ENCODE data around the gene MSI2.

Gene MSI2

DNA sequence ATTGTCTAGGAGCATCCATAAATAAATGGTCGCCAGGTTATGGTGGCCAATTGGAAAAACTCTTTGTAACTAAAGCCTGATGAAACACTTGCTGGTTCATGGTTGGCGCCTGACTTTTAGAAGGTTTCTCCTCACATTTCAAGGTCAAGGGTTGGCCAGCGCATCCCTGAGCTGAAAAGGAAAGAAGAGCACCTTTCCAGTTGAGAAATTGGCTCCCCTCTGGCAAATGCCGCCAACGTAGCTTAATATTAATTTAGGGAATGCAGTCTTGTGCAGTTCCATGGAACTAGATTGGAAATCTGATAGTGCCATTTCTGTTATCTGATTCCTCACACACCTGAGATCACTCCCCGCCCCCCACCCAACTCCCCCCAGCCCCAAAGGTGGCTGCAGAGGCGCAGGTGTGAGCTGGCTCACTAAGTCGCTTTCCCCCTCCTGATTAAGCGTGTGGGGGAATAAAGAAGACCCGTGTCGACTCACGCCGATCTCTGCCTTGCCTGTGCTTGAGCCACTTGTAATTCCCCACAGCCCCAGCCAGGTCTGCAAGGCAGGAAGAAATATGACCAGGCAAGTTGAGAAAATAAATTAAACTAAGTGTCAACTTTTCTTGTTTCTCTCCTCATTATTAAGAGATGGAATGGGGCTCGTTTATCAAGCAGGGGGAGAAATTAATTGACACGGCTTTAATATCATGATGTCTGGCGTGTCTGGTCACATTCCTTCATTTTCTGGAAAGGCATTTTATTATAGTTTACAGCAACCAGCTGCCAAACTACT lies 331.1 kb downstream of the MSI2 start:
- DNase-seq (ENCODE audit: low read depth in 4 of 4, low spot score in 1 of 4), result no peak

DNA sequence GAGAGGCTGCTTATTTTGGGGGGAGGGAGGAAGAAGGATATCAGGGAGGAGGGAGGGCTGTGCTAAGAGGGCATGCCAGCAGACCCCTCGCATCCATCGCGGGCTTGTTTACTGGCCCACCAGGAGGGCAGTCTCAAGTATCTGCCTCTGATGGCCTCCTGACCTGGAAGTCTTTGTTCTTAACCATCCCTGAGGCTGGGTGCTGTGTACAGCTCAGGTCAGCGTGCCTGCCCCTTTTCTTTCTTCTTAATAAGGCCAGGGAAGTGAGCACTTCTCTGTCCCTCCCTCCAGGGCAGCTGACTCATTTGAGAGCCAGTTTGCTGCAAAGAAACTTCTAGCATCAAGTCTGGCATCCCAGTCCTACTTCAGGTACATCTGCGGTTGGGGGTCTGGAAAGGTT lies 331.8 kb downstream of the MSI2 start:
- DNase-seq (ENCODE audit: low read depth in 4 of 4, low spot score in 1 of 4), result no peak

DNA sequence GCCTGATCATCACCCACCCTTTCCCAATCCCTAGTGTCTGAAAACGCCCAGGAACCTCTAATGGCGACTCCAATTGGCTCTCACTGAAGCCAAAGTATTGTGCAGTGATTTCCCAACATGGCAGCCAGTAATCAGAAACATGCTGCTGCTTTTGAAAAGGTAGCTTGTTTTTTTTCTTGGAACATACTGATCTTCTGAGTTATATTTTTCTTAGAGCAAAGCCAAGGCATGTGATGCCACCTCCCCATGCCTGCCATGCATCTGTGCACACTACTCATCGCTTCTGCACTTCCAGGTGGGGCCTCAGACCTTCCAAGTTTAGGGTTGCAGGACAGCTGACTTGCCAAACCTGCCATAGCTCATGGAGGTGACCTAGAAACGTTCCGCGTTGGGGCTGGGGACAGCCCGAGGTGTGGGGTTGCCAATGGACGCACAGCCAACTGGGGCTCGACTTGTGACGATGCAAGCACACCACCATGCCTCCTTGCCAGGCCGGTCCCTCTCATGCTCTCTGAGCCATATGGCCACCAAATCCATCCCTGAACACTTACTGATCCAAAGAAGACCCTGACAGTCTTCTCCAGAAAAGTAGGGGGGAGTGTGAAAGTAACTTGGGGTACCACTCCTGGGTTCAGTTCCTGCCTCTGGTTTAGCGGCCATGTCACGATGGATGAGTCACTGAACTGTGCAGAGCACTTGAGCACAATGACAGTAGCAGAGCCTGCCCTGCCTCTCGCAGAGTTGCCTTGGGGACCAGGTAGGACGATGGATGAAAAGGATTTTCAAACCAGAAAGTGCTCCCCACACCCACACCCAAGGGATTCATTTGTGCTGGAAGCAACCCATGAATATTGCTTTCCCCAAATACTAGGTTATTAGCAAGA lies 333.1 kb downstream of the MSI2 start:
- DNase-seq (ENCODE audit: low read depth in 4 of 4, low spot score in 1 of 4), result no peak

DNA sequence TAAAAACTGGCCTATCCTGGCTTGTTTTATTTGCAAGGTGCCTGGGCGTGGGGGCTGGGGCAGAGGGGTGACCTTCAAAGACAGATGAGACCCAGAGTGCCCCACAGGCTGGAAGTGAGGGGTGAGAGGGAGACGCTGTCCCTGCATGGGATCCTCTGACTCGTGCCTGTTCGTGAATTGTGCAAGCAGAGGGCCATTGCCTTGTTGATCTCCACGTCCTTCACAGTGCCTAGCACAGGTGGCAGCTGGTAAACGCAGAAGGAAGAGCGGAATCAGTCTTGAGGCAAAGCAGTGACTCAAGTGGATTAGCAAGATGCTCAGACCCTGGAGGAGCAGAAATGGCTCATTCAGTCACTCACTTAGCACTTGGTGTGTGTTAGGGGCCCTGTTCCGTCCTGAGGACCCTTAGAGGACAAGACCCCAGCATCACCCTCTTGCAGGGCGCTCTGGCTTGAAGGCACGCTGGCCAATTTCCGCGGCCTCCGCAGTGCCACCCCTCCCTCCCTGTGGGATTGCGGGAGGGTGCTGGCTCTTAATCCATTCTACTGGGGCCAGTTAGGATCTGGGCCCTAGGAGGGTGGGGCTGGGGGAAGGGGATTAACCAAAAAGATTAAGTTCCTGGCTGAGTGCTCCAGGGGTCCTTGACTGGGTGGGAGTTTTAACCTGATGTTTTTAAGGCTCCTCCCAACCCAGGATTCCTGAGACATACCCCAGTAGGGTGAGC lies 337.6 kb downstream of the MSI2 start:
- no peak for DNase-seq (ENCODE audit: low read depth in 4 of 4, low spot score in 1 of 4)

DNA sequence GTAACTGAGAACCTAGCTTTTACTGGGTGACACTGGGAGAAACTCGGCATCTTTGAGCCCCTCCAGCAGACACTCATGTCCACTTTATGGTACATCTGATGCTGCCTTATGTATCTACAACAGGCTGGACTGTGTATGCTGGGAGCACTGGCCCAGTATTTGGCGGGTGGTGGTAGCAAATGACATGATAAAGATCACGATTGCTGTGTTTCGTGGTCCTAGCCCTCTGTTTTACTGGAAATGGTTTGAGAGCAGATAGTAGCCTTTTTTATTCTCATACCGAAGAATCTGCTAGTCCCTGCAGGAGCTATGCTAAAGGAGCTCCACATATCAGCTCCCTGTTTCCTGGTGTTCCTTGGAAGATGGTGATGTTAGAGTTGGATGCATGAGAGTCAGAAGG lies 338.4 kb downstream of the MSI2 start:
- DNase-seq (ENCODE audit: low read depth in 4 of 4, low spot score in 1 of 4), result no peak

DNA sequence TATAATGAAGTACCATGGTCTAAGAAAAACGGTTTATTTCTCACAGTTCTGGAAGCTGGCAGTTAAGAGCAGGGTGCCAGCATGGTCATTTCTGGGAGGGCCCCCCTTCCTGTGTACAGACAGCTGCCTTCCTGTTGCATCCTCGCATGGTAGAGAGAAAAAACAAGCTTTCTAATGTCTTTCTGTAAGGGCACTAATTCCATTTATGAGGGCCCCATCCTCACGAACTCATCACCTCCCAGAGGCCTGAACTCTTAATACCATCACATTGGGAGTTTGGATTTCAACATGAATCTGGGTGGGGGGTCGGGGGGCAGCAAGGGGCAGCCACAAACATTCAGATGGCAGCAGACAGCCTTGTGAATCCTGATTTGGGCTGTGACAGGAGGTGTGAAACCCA lies 339.1 kb downstream of the MSI2 start:
- DNase-seq (ENCODE audit: low read depth in 4 of 4, low spot score in 1 of 4), result no peak

DNA sequence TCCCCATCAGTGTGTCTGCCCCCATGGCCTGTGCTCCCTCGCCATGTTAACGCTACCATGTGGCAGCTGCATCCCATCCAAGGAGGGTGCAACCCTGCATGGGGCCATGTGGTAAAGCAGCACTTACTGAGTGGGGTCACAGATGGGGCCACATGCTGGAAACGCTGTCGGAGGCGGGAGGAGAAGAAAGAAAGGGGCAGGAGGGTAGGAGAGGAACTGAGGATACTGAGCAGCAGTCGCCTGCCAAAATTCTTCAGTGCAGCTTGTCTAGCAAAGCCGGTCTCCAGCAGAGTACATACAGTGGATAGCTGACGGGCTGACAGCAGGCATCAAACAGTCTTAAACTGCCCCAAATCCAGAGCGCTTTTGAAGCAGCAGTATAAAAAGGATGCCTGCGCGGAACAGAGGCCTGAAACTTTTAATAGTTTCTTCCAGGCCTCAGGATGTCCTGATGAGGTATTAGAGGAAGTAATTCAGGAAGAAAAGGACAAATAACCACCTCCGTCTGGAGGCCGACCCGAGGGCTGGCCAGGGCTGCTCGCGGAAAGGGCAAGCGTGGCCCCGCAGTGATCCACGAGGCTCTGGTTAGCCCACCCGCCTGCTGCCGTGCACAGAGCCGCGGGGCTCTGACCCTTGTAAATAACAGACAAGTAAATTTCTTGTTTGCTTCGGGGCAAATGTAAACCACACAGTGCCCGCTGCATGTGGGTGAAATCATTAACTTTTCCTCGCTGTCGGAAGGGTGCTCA lies 339.8 kb downstream of the MSI2 start:
- DNase-seq (ENCODE audit: low read depth in 4 of 4, low spot score in 1 of 4), result no peak

DNA sequence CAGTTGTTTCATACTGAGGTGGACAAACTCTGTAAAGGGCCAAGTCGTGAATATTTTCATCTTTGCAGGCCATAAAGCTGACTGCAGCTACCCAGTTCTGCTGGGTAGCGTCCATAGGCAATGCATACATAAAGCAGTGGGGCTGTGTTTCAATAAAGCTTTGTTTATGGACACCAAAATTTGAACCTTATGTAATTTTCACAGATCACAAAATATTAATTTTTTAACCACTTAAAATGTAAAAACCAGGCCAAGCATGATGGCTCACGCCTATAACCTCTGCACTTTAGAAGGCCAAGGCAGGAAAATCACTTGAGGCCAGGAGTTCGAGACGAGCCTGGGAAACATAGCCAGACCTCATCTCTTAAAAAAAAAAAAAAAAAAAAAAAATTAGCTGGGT lies 340.8 kb downstream of the MSI2 start:
- DNase-seq (ENCODE audit: low read depth in 4 of 4, low spot score in 1 of 4), result no peak

DNA sequence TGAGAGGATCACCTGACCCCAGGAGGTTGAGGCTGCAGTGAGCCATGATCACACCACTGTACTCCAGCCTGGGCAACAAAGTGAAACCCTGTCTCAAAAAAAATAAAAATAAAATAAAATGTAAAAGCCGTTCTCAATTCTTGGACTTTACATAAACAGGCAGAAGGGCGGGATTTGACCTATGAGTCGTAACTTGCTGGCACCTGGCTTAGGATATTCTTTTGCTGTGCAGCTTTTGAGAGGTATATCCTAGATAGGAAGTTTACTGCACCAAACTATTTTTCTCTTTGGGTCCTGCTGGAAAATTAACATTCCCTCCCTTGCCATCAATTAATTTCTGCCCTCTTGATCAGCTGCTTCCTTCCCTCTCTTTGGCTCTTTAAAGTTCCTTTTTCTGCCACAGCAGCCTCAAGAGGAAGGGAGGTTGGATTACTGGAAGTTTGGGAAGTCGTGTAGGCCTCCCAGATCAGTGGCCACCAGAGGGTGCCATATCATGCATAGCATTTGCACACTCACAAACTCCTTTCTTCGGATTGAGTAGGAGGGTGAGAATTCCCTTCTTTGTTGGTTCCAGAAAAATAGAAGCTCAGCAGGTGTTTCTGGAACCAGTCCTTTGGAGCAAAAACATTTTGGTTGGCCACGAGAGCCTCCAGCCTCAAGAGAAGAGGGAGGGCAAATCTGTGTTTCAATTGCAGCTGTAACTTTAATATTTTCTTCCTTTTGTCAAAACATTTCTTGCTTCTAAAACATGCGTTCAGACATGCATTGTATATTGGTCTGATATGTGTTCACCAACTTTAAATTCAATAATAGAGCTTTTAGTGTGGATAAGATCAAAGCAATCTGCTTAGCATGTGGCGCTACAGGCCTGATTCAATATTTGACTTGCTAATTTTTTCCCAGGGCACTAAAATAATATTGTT lies 341.5 kb downstream of the MSI2 start:
- no peak for DNase-seq (ENCODE audit: low read depth in 4 of 4, low spot score in 1 of 4)

DNA sequence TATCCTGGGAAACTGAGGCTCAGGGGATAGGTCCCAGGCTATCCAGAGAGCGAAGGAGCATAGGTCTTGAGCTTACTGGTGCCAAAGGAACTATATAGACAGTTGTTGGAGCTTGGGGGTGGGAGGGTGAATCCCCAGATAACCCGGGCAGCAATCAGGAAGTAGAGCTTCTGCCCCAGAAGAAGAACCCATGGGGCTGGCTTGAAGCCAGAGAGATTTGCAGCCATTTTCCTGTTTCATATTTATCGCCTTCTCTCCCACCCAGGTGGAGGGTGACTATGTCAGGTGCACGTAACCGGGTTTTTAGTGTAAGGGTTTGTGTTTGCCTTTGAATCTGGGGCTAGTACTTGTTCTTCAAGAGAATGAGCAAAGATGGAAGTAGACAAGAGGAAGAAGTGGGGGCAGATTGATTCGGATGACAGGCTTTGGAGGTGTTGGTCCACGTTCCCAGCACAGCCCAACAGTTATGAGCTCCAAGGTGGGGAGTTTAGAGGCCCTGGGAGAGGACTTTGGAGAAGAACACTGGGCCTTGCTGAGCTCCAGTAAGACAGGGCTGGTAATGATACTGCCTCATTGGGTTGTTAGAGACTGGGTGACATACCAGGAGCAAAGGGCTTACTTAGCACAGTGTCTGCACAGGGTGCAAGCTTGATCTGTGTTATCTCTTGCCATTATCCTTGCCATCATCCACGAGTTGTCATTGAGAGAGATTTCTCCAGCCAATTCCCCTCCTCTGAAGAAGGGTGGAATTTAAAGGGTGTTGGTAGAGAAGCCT lies 343.1 kb downstream of the MSI2 start:
- DNase-seq (ENCODE audit: low read depth in 4 of 4, low spot score in 1 of 4), result no peak

DNA sequence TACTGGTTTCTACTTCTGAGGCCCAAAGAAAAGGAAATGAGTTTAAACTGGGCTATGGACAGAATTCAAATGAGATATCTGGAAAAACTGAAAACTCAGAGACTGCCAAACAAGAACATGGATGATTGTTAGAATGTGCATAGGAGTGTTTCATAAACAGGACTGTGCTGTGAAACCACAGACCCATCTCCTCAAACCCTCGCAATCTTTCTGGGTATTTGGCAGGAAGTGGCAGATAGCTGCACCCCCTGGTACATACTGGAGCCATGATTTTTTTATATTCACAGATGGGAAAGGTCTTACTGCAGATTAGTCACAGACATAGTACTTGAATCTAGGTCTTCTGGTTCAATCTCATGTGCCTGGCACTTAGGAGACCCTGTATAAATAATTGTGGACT lies 343.8 kb downstream of the MSI2 start:
- no peak for DNase-seq (ENCODE audit: low read depth in 4 of 4, low spot score in 1 of 4)

DNA sequence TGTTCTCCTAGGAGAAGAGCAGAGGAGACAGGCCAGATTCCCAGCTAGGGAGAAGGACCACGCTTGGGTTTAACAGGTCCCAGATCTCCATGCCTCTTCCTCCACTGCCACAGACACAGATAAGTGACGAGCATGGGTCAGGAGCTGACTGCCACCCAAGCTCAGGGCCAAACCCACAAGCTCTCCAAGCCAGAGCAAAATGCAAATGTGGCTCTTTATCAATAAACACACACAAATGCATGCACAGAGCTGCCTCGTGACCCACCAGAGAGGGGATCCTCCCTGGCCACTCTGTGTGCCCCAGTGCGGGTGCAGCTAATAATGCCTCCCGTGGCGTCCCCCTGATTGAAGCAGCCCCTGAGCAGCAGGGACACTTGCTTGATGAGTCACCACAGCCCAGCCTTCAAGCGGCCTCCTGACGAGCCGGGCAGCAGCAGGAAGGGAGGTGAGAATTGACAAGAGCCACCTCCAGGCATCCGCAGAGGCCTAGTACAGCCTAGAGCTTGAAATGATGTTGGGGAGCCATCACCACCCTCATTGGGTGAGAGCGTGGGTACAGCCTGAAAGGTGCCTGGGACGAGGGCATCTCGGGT lies 344.9 kb downstream of the MSI2 start:
- DNase-seq (ENCODE audit: low read depth in 4 of 4, low spot score in 1 of 4), result no peak

DNA sequence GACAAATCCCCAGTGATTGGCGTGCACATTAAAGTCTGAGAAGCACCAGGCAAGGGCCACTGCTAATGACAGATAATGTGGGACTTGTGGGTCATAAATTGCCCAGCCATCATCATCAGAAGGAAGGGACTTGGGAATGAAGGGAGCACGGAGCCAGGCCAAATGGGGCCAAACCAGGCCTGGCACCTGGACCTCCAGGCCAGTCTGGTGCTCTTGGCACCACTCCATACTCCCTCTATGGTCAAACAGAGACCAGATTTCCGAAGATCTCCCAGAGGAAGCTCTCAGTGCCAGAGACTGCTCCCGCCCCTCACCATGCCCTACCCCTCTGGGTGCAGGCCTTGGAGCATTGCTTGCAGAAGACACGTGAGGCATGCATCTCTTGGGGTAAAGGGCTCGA lies 346.6 kb downstream of the MSI2 start:
- no peak for DNase-seq (ENCODE audit: low read depth in 4 of 4, low spot score in 1 of 4)

DNA sequence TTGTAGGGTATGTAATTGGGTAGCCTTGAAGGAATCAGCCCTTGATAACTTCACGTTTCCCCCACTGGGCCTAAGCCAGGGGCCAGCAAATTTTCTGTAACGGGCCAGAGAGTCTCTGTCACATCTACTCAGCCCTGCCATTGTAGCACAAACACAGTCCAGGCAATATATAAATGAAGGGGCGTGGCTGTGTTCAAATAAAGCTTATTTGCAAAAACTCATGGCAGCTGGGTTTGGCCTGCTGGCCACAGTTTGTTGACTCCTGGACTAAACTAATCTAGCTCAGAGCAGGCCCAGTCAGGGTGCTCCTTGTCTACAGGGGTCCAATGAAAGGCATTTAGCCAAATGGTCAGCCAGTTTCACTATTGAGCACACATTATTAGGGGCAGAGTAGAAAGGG lies 347.2 kb downstream of the MSI2 start:
- no peak for DNase-seq (ENCODE audit: low read depth in 4 of 4, low spot score in 1 of 4)

DNA sequence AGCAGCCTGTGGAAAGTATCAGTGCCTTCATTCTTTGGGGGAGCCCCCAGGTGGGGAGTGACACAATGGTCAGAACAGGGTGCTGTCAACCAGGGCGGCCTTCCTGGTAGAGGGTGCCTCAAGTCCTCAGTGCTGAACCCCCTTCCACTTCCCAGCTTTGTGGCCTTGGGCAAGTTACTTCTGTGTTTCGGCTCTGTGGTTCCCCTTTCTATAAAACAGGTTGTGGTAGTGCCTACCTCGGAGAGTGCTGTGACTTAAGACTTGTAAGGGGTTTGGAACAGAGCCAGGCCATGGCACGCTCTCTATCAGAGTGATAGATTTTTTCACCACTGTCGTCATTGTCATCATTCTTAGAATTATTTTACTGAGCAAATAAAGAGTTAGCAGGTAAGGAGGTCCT lies 347.7 kb downstream of the MSI2 start:
- DNase-seq (ENCODE audit: low read depth in 4 of 4, low spot score in 1 of 4), result peak in 3 of 4 experiments; percentile 7 to 44 (median 37)

DNA sequence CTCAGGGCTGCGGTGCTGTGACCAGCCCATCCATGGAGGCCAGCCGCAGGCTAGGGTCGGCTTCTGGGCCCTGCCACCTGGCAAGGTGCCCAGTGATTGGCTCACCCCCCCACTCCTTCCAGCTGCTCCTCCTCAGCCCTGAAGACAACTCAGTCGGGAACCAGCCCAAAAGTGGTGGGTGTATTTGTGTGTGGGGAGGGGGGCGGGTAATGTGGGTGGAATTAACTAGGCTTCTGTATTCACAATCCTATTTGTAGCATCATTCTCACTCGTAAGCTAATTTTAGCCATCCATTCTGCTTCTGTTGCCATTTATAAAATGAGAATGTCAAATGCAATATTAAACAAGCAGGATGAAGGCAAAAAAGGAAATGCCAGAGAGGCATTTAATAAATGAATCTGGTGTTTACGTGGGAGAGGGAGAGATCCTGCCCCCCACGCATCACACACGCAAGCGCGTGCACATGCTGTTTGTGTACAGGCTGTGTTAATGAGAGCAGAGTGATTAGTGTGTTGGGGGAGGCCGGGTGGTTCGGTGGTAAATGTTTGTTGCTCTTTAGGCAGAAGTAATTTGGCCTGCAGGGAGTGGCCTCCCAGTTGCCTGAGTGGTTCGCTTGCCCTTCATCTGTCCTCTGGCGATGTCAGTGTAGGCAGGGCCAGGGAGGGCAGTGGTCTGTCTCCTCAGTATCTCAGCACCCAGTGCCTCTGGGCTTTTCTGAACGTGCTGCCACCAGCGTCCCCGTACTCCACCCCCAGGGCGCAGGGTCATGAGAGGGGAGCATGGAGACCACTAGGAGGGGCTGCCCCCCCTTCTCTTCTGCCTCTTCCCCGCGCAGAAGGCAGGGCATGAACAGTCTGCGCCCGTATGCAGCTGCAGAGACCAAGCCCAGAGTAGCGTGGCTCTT lies 348.7 kb downstream of the MSI2 start:
- no peak for DNase-seq (ENCODE audit: low read depth in 4 of 4, low spot score in 1 of 4)

DNA sequence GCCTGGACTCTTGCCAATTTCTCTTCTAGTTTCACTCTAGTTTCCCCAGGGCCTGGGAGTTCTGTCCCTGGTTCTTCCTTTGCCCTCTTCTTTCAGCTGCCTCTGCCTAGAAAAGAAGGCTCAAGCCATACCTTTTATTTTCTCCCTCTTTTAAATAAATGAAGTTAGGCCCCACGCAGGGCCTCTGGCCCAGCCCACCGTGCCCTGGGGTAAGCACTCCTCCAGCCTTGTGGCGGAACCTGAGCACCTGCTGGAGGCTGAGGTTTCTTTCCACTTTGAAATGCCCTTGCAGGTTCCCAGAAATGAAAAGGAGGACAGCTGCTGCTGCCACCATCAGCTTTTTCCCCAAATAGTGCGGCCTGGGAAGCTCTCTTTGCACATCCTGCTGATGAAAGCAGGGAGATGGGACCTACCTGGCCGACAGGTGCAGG lies 349.4 kb downstream of the MSI2 start:
- no peak for DNase-seq (ENCODE audit: low read depth in 4 of 4, low spot score in 1 of 4)
